Endothelial cell of umbilical vein (primary cell): Measurements from ENCODE around the gene RAB3IL1. TPM values are rescaled to one million over a fixed set of nuclear protein-coding genes. Genes with fewer than 3 reads are reported as not detected.

Source experiments
- BruUV-seq: library from RNA; stranded (reverse); fragments of 400-500 nt; replicated peaks from 2 replicates; lab custom pipeline; 2021; lab: Mats Ljungman, UMichigan
- CTCF ChIA-PET: fragments of 300-600, 350-600 bp; sonication (Branson Sonifier 250); formaldehyde crosslinking; loops from one replicate; lab custom pipeline; 2021; ENCODE audit warnings: antibody characterized with exemption, inconsistent platforms; lab: Charles Lee
- POLR2A ChIA-PET: fragments of 300-600, 350-600 bp; sonication (Branson Sonifier 250); formaldehyde crosslinking; loops from one replicate; lab custom pipeline; 2021; ENCODE audit warnings: antibody characterized with exemption, inconsistent platforms; lab: Charles Lee
- DNase-seq: peaks from one replicate; pipeline ENCODE4 v3.0.0-alpha.2; 2011; ENCODE audit warnings: low read depth, low spot score
- FAIRE-seq: peaks from 2 replicates; lab custom pipeline; 2011; peaks lifted over from hg19 to GRCh38; lab: Jason Lieb, UNC
- H2AFZ ChIP-seq: 2 replicates; pipeline ENCODE4 v1.6.0; 2012; ENCODE audit warnings: low read depth, low read length, control low read depth, inconsistent platforms
- H3K27ac ChIP-seq: 2 replicates; pipeline ENCODE4 v1.5.1; 2011; ENCODE audit warnings: low read depth, mild to moderate bottlenecking, control low read depth, low read length, moderate library complexity; ENCODE audit not compliant: insufficient read depth
- H3K27me3 ChIP-seq, 2 experiments: 2 replicates each; pipeline versions ENCODE4 v1.6.0 to v1.6.1; 2011; ENCODE audit warnings: low read length in 2 of 2, mixed read lengths in 1 of 2; ENCODE audit not compliant: control insufficient read depth in 2 of 2, insufficient read depth in 2 of 2
- H3K36me3 ChIP-seq, 2 experiments: 2 replicates in 1 of 2; 3 replicates in 1 of 2; pipeline ENCODE4 v1.5.1; 2011; ENCODE audit warnings: low read length in 2 of 2, mild to moderate bottlenecking in 1 of 2, moderate library complexity in 1 of 2; ENCODE audit not compliant: control insufficient read depth in 2 of 2, insufficient read depth in 2 of 2; ENCODE audit errors: extremely low read depth in 1 of 2
- H3K4me1 ChIP-seq: 3 replicates; pipeline ENCODE4 v1.5.1; 2011; ENCODE audit warnings: mild to moderate bottlenecking, low read length; ENCODE audit not compliant: control insufficient read depth, insufficient read depth; ENCODE audit errors: extremely low read depth
- H3K4me2 ChIP-seq: 2 replicates; pipeline ENCODE4 v1.6.1; 2011; ENCODE audit warnings: low read length, control low read depth, mixed read lengths; ENCODE audit not compliant: insufficient read depth
- H3K4me3 ChIP-seq, 3 experiments: fragments of 200-600 bp in 1 of 3; sonication (generic), shearing (Covaris generic) in 1 of 3; replicated peaks in 1 of 3; 2 replicates each; pipeline ENCODE4 v1.5.1; 2011 to 2016; ENCODE audit warnings: control low read depth in 3 of 3, low read length in 3 of 3, mild to moderate bottlenecking in 2 of 3, inconsistent platforms in 1 of 3, low read depth in 1 of 3, moderate library complexity in 1 of 3; ENCODE audit not compliant: insufficient read depth in 1 of 3
- H3K79me2 ChIP-seq: 2 replicates; pipeline ENCODE4 v1.6.0; 2012; ENCODE audit warnings: low read length, inconsistent platforms; ENCODE audit not compliant: control insufficient read depth, insufficient read depth
- H3K9ac ChIP-seq: replicated peaks from 2 replicates; pipeline ENCODE3; 2011; ENCODE audit warnings: low read length, control low read depth; ENCODE audit not compliant: insufficient read depth; ENCODE audit errors: extremely low read depth
- H3K9me1 ChIP-seq: replicated peaks from 3 replicates; pipeline ENCODE4 v1.6.0; 2011; ENCODE audit warnings: mild to moderate bottlenecking, low read length; ENCODE audit not compliant: control insufficient read depth, insufficient read depth; ENCODE audit errors: extremely low read depth
- H3K9me3 ChIP-seq: replicated peaks from 2 replicates; pipeline ENCODE4 v1.5.1; 2012; ENCODE audit warnings: low read length, inconsistent platforms; ENCODE audit not compliant: control insufficient read depth, insufficient read depth
- H4K20me1 ChIP-seq: replicated peaks from 2 replicates; pipeline ENCODE3; 2011; ENCODE audit warnings: mild to moderate bottlenecking, low read length; ENCODE audit not compliant: control insufficient read depth, insufficient read depth; ENCODE audit errors: extremely low read depth
- CTCF ChIP-seq, 2 donors: IDR thresholded peaks; 1 replicate in 1 of 2; 2 replicates in 1 of 2; pipeline ENCODE4 v1.5.1; 2011; ENCODE audit warnings: low read length in 2 of 2, mild to moderate bottlenecking in 2 of 2, moderate library complexity in 2 of 2, control low read depth in 1 of 2, inconsistent platforms in 1 of 2, low read depth in 1 of 2; ENCODE audit not compliant: insufficient read depth in 1 of 2; ENCODE audit errors: extremely low read depth in 1 of 2
- EZH2 ChIP-seq: IDR thresholded peaks from 2 replicates; pipeline ENCODE4 v1.6.1; 2012; ENCODE audit warnings: borderline replicate concordance, low read depth, mild to moderate bottlenecking, moderate library complexity, low read length, inconsistent platforms; ENCODE audit not compliant: severe bottlenecking
- FOS ChIP-seq: IDR thresholded peaks from 2 replicates; pipeline ENCODE4 v1.6.1; 2011; ENCODE audit warnings: mild to moderate bottlenecking, low read length, moderate library complexity, borderline replicate concordance; ENCODE audit not compliant: insufficient read depth
- GATA2 ChIP-seq: IDR thresholded peaks from 2 replicates; pipeline ENCODE4 v1.7.0; 2011; ENCODE audit warnings: low read depth, mild to moderate bottlenecking, moderate library complexity, mixed read lengths, low read length; ENCODE audit not compliant: insufficient read length, insufficient read depth
- JUN ChIP-seq: IDR thresholded peaks from 2 replicates; pipeline ENCODE4 v1.6.1; 2011; ENCODE audit warnings: borderline replicate concordance, low read depth; ENCODE audit not compliant: insufficient read length, insufficient read depth
- MAX ChIP-seq: IDR thresholded peaks from 2 replicates; pipeline ENCODE4 v1.6.1; 2011; ENCODE audit not compliant: insufficient read depth, insufficient read length
- MYC ChIP-seq: IDR thresholded peaks from one replicate; pipeline ENCODE4 v1.6.1; 2011; ENCODE audit warnings: mild to moderate bottlenecking, low read depth, low read length
- POLR2AphosphoS5 ChIP-seq: IDR thresholded peaks from 2 replicates; pipeline ENCODE4 v1.6.1; 2012; ENCODE audit warnings: low read depth, mild to moderate bottlenecking, control low read depth, low read length, moderate library complexity; ENCODE audit not compliant: insufficient read depth
- dilution Hi-C: fragments of 300-500 bp; cut with MboI; formaldehyde crosslinking; loops from one replicate; pipeline ENCODE4 v1.15.0; 2019; ENCODE audit warnings: low sequenced_read_pairs; ENCODE audit not compliant: extremely low pct_ligation_motif_present
- intact Hi-C: fragments of 100-400 bp; cut with micrococcal nuclease; formaldehyde crosslinking; loops from one replicate; pipeline ENCODE4 v1.10.0; 2022
- polyA plus RNA-seq, 4 experiments: library from polyadenylated mRNA; depleted of rRNA in 3 of 4; stranded (reverse) in 3 of 4; unstranded in 1 of 4; fragments of >200 nt; gene quantifications; 2 replicates each; pipeline versions ENCODE4 v1.2.1 to v1.2.3, GENCODE V29; 2011 to 2012; ENCODE audit warnings: missing spikeins in 1 of 4
- total RNA-seq: library from RNA; stranded (reverse); gene quantifications from 2 replicates; pipeline ENCODE4 v1.2.3, GENCODE V29; 2021

The RAB3IL1 gene
- total and polyA plus RNA-seq, 2 donors (not counting 3 experiments of a cell fraction or from before 2014, with no cell fraction given), result 1.8 to 3.6 TPM

GRCh38 chr11:61880031-61880430, 37.3 kb downstream of the RAB3IL1 start:
- Histone ChIP-seq H3K4me1 (peaks cover 11% of the 10 kb centered on the region), H3K9me3 (no peaks in the 10 kb centered on the region), H4K20me1 (no peaks in the 10 kb centered on the region), H3K36me3 (peaks cover 11 to 38% of the 10 kb centered on the region in 2 experiments), H3K27me3 (no peaks in the 10 kb centered on the region), H3K9me1 (no peaks in the 10 kb centered on the region), H3K9ac (no peak overlapping the region), H3K27ac (no peak overlapping the region), H3K79me2 (peaks cover 38% of the 10 kb centered on the region), H3K4me2 (no peak overlapping the region), H3K4me3 (no peak overlapping the region), H2AFZ (no peak overlapping the region)
- CTCF ChIA-PET, result interaction anchor here (1.0 to 3.6 kb wide), 3 partner anchors 9 to 228 kb away, joined by 3 to 23 read pairs (median 7); no protein-coding TSS in a partner anchor
- intact Hi-C loops, result no loop called here
- POLR2A ChIA-PET, result interaction anchor here (1.7 kb wide), 1 partner anchor 10 kb away, joined by 5 read pairs; no protein-coding TSS in a partner anchor
- FAIRE-seq (no peak), DNase-seq (no peak)
- BruUV-seq, result no TSS peak
- dilution Hi-C loops, result no loop called here
- TF ChIP-seq MAX (no peak), CTCF (IDR thresholded peaks at IDR 0.05; ENCODE audit: extremely low read depth in 1 of 2, insufficient read depth in 1 of 2, low read depth in 1 of 2, low read length in 2 of 2) (no peak), POLR2AphosphoS5 (no peak), FOS (no peak), GATA2 (no peak), JUN (no peak), EZH2 (no peak), MYC (no peak)
